Endothelial cell of umbilical vein (primary cell): Measurements from ENCODE around the gene RPS21. TPM values are rescaled to one million over a fixed set of nuclear protein-coding genes. Genes with fewer than 3 reads are reported as not detected.
A peak's percentile ranks its signal among the peaks of the same experiment; 100 is the strongest.

Experiments
- BruUV-seq: library from RNA; stranded (reverse); fragments of 400-500 nt; replicated peaks from 2 replicates; lab custom pipeline; 2021; lab: Mats Ljungman, UMichigan
- CTCF ChIA-PET: fragments of 300-600, 350-600 bp; sonication (Branson Sonifier 250); formaldehyde crosslinking; loops from one replicate; lab custom pipeline; 2021; ENCODE audit warnings: antibody characterized with exemption, inconsistent platforms; lab: Charles Lee
- POLR2A ChIA-PET: fragments of 300-600, 350-600 bp; sonication (Branson Sonifier 250); formaldehyde crosslinking; loops from one replicate; lab custom pipeline; 2021; ENCODE audit warnings: antibody characterized with exemption, inconsistent platforms; lab: Charles Lee
- DNase-seq: peaks from one replicate; pipeline ENCODE4 v3.0.0-alpha.2; 2011; ENCODE audit warnings: low read depth, low spot score
- FAIRE-seq: peaks from 2 replicates; lab custom pipeline; 2011; peaks lifted over from hg19 to GRCh38; lab: Jason Lieb, UNC
- H2AFZ ChIP-seq: 2 replicates; pipeline ENCODE4 v1.6.0; 2012; ENCODE audit warnings: low read depth, low read length, control low read depth, inconsistent platforms
- H3K27ac ChIP-seq: 2 replicates; pipeline ENCODE4 v1.5.1; 2011; ENCODE audit warnings: low read depth, mild to moderate bottlenecking, control low read depth, low read length, moderate library complexity; ENCODE audit not compliant: insufficient read depth
- H3K27me3 ChIP-seq, 2 experiments: 2 replicates each; pipeline versions ENCODE4 v1.6.0 to v1.6.1; 2011; ENCODE audit warnings: low read length in 2 of 2, mixed read lengths in 1 of 2; ENCODE audit not compliant: control insufficient read depth in 2 of 2, insufficient read depth in 2 of 2
- H3K36me3 ChIP-seq, 2 experiments: 2 replicates in 1 of 2; 3 replicates in 1 of 2; pipeline ENCODE4 v1.5.1; 2011; ENCODE audit warnings: low read length in 2 of 2, mild to moderate bottlenecking in 1 of 2, moderate library complexity in 1 of 2; ENCODE audit not compliant: control insufficient read depth in 2 of 2, insufficient read depth in 2 of 2; ENCODE audit errors: extremely low read depth in 1 of 2
- H3K4me1 ChIP-seq: 3 replicates; pipeline ENCODE4 v1.5.1; 2011; ENCODE audit warnings: mild to moderate bottlenecking, low read length; ENCODE audit not compliant: control insufficient read depth, insufficient read depth; ENCODE audit errors: extremely low read depth
- H3K4me2 ChIP-seq: 2 replicates; pipeline ENCODE4 v1.6.1; 2011; ENCODE audit warnings: low read length, control low read depth, mixed read lengths; ENCODE audit not compliant: insufficient read depth
- H3K4me3 ChIP-seq, 3 experiments: fragments of 200-600 bp in 1 of 3; sonication (generic), shearing (Covaris generic) in 1 of 3; replicated peaks in 1 of 3; 2 replicates each; pipeline ENCODE4 v1.5.1; 2011 to 2016; ENCODE audit warnings: control low read depth in 3 of 3, low read length in 3 of 3, mild to moderate bottlenecking in 2 of 3, inconsistent platforms in 1 of 3, low read depth in 1 of 3, moderate library complexity in 1 of 3; ENCODE audit not compliant: insufficient read depth in 1 of 3
- H3K79me2 ChIP-seq: 2 replicates; pipeline ENCODE4 v1.6.0; 2012; ENCODE audit warnings: low read length, inconsistent platforms; ENCODE audit not compliant: control insufficient read depth, insufficient read depth
- H3K9ac ChIP-seq: replicated peaks from 2 replicates; pipeline ENCODE3; 2011; ENCODE audit warnings: low read length, control low read depth; ENCODE audit not compliant: insufficient read depth; ENCODE audit errors: extremely low read depth
- H3K9me1 ChIP-seq: replicated peaks from 3 replicates; pipeline ENCODE4 v1.6.0; 2011; ENCODE audit warnings: mild to moderate bottlenecking, low read length; ENCODE audit not compliant: control insufficient read depth, insufficient read depth; ENCODE audit errors: extremely low read depth
- H3K9me3 ChIP-seq: replicated peaks from 2 replicates; pipeline ENCODE4 v1.5.1; 2012; ENCODE audit warnings: low read length, inconsistent platforms; ENCODE audit not compliant: control insufficient read depth, insufficient read depth
- H4K20me1 ChIP-seq: replicated peaks from 2 replicates; pipeline ENCODE3; 2011; ENCODE audit warnings: mild to moderate bottlenecking, low read length; ENCODE audit not compliant: control insufficient read depth, insufficient read depth; ENCODE audit errors: extremely low read depth
- EZH2 ChIP-seq: IDR thresholded peaks from 2 replicates; pipeline ENCODE4 v1.6.1; 2012; ENCODE audit warnings: borderline replicate concordance, low read depth, mild to moderate bottlenecking, moderate library complexity, low read length, inconsistent platforms; ENCODE audit not compliant: severe bottlenecking
- FOS ChIP-seq: IDR thresholded peaks from 2 replicates; pipeline ENCODE4 v1.6.1; 2011; ENCODE audit warnings: mild to moderate bottlenecking, low read length, moderate library complexity, borderline replicate concordance; ENCODE audit not compliant: insufficient read depth
- GATA2 ChIP-seq: IDR thresholded peaks from 2 replicates; pipeline ENCODE4 v1.7.0; 2011; ENCODE audit warnings: low read depth, mild to moderate bottlenecking, moderate library complexity, mixed read lengths, low read length; ENCODE audit not compliant: insufficient read length, insufficient read depth
- JUN ChIP-seq: IDR thresholded peaks from 2 replicates; pipeline ENCODE4 v1.6.1; 2011; ENCODE audit warnings: borderline replicate concordance, low read depth; ENCODE audit not compliant: insufficient read length, insufficient read depth
- MAX ChIP-seq: IDR thresholded peaks from 2 replicates; pipeline ENCODE4 v1.6.1; 2011; ENCODE audit not compliant: insufficient read depth, insufficient read length
- MYC ChIP-seq: IDR thresholded peaks from one replicate; pipeline ENCODE4 v1.6.1; 2011; ENCODE audit warnings: mild to moderate bottlenecking, low read depth, low read length
- POLR2A ChIP-seq: IDR thresholded peaks from 2 replicates; pipeline ENCODE4 v1.6.1; 2012; ENCODE audit warnings: low read depth, mild to moderate bottlenecking, control low read depth, low read length
- POLR2AphosphoS5 ChIP-seq: IDR thresholded peaks from 2 replicates; pipeline ENCODE4 v1.6.1; 2012; ENCODE audit warnings: low read depth, mild to moderate bottlenecking, control low read depth, low read length, moderate library complexity; ENCODE audit not compliant: insufficient read depth
- dilution Hi-C: fragments of 300-500 bp; cut with MboI; formaldehyde crosslinking; loops from one replicate; pipeline ENCODE4 v1.15.0; 2019; ENCODE audit warnings: low sequenced_read_pairs; ENCODE audit not compliant: extremely low pct_ligation_motif_present
- intact Hi-C: fragments of 100-400 bp; cut with micrococcal nuclease; formaldehyde crosslinking; loops from one replicate; pipeline ENCODE4 v1.10.0; 2022
- polyA plus RNA-seq, 4 experiments: library from polyadenylated mRNA; depleted of rRNA in 3 of 4; stranded (reverse) in 3 of 4; unstranded in 1 of 4; fragments of >200 nt; gene quantifications; 2 replicates each; pipeline versions ENCODE4 v1.2.1 to v1.2.3, GENCODE V29; 2011 to 2012; ENCODE audit warnings: missing spikeins in 1 of 4
- total RNA-seq: library from RNA; stranded (reverse); gene quantifications from 2 replicates; pipeline ENCODE4 v1.2.3, GENCODE V29; 2021
- TF ChIP-seq, protein P1 (sequence below), 2 donors: IDR thresholded peaks; 1 replicate in 1 of 2; 2 replicates in 1 of 2; pipeline ENCODE4 v1.5.1; 2011; ENCODE audit warnings: low read length in 2 of 2, mild to moderate bottlenecking in 2 of 2, moderate library complexity in 2 of 2, control low read depth in 1 of 2, inconsistent platforms in 1 of 2, low read depth in 1 of 2; ENCODE audit not compliant: insufficient read depth in 1 of 2; ENCODE audit errors: extremely low read depth in 1 of 2

Gene RPS21
- total and polyA plus RNA-seq, 2 donors (not counting 3 experiments of a cell fraction or from before 2014, with no cell fraction given), result 1,644 to 7,710 TPM

- Histone ChIP-seq H3K79me2 (peaks cover 54% of the 10 kb centered on the region), H3K9ac (peak overlapping the region; percentile 37), H3K4me3 (no peak overlapping the region), H3K27me3 (no peaks in the 10 kb centered on the region), H2AFZ (no peak overlapping the region), H3K9me3 (no peaks in the 10 kb centered on the region), H4K20me1 (no peaks in the 10 kb centered on the region), H3K4me1 (peaks cover 55% of the 10 kb centered on the region), H3K9me1 (no peaks in the 10 kb centered on the region), H3K36me3 (no peaks in the 10 kb centered on the region), H3K27ac (peak overlapping the region; percentile 85), H3K4me2 (peak overlapping the region; percentile 48)
- TSS peak; percentile 11 for BruUV-seq
- POLR2A ChIA-PET, result interaction anchor here (0.6 to 1.2 kb wide), 2 partner anchors 10 to 434 kb away, joined by 3 read pairs; no protein-coding TSS in a partner anchor
- intact Hi-C loops, result loop anchor here (1.0 kb wide), 2 partner anchors 8 to 63 kb away; partner anchors contain the start of gene ADRM1
- no peak for DNase-seq
- FAIRE-seq, result no peak
- dilution Hi-C loops, result no loop called here
- TF ChIP-seq POLR2AphosphoS5 (no peak), JUN (no peak), MAX (no peak), POLR2A (no peak), MYC (no peak), FOS (no peak), EZH2 (no peak), GATA2 (no peak)
- TF ChIP-seq, protein P1, sequence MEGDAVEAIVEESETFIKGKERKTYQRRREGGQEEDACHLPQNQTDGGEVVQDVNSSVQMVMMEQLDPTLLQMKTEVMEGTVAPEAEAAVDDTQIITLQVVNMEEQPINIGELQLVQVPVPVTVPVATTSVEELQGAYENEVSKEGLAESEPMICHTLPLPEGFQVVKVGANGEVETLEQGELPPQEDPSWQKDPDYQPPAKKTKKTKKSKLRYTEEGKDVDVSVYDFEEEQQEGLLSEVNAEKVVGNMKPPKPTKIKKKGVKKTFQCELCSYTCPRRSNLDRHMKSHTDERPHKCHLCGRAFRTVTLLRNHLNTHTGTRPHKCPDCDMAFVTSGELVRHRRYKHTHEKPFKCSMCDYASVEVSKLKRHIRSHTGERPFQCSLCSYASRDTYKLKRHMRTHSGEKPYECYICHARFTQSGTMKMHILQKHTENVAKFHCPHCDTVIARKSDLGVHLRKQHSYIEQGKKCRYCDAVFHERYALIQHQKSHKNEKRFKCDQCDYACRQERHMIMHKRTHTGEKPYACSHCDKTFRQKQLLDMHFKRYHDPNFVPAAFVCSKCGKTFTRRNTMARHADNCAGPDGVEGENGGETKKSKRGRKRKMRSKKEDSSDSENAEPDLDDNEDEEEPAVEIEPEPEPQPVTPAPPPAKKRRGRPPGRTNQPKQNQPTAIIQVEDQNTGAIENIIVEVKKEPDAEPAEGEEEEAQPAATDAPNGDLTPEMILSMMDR (IDR thresholded peaks at IDR 0.05; ENCODE audit: extremely low read depth in 1 of 2, insufficient read depth in 1 of 2, low read depth in 1 of 2, low read length in 2 of 2), result no peak
- CTCF ChIA-PET, result interaction anchor here (1.2 to 9.9 kb wide), 10 partner anchors 9 to 64 kb away, joined by 3 to 179 read pairs (median 6); partner anchors contain the start of genes ADRM1 and RPS21
Measured at GRCh38 chr20:62364911-62365736, 21.8 kb upstream of the RPS21 start.
